Ishikawa (cell line): ENCODE data around the gene KIAA1755.

Source experiments
- CREB1 ChIP-seq: IDR thresholded peaks from 2 replicates; pipeline ENCODE4 v1.6.1; 2012; ENCODE audit warnings: low read depth
- EGR1 ChIP-seq: IDR thresholded peaks from 2 replicates; pipeline ENCODE4 v1.6.1; 2012
- EP300 ChIP-seq: IDR thresholded peaks from 2 replicates; pipeline ENCODE4 v1.6.1; 2012; ENCODE audit warnings: borderline replicate concordance
- FOXM1 ChIP-seq: IDR thresholded peaks from 2 replicates; pipeline ENCODE4 v1.6.1; 2012; ENCODE audit warnings: low read depth, borderline replicate concordance
- NFIC ChIP-seq: IDR thresholded peaks from 2 replicates; pipeline ENCODE4 v1.6.1; 2012
- TCF12 ChIP-seq: IDR thresholded peaks from 2 replicates; pipeline ENCODE4 v1.6.1; 2012; ENCODE audit warnings: low read depth
- YY1 ChIP-seq: IDR thresholded peaks from 2 replicates; pipeline ENCODE4 v1.6.1; 2012; ENCODE audit warnings: low read depth
- ZBTB7A ChIP-seq: IDR thresholded peaks from 2 replicates; pipeline ENCODE4 v1.6.1; 2012; ENCODE audit warnings: low read depth
- TF ChIP-seq, protein P1 (sequence below): IDR thresholded peaks from 2 replicates; pipeline ENCODE4 v1.6.1; 2012
- TF ChIP-seq, protein P2 (sequence below): IDR thresholded peaks from 2 replicates; pipeline ENCODE4 v1.6.1; 2012; ENCODE audit warnings: low read depth, mild to moderate bottlenecking
- TF ChIP-seq, protein P3 (sequence below): IDR thresholded peaks from 2 replicates; pipeline ENCODE4 v1.6.1; 2012

DNA sequence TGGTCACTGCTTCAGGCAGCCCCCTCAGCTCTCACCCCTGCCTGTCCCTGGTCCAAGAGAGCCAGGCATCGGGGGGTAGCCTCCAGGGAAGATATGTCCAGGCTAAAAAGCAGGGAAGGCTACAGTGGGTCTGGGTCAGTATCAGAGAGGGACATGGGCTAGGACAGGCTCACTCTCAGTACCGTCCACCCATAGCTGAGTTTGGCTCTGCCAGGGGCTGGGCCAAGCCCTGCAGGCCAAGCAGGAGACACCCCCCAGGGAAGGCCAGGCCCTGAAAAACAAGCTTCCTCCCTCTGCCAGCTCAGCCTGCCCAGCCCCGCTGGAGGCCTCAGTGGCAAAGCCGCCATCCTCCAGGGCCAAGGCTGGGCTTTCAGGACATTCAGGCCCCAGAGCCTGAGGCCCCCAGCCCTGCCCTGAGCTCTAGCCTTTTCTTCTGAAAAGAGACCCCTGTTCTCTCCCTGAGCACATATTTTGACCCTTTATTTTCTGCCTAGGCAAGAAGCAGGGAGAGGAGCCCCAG is 66.9 kb downstream of the KIAA1755 start:
- TF ChIP-seq EGR1 (no peak), FOXM1 (no peak), EP300 (no peak), TCF12 (no peak), NFIC (no peak), ZBTB7A (no peak), CREB1 (no peak), YY1 (no peak)
- TF ChIP-seq, protein P1, sequence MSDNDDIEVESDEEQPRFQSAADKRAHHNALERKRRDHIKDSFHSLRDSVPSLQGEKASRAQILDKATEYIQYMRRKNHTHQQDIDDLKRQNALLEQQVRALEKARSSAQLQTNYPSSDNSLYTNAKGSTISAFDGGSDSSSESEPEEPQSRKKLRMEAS, result no peak
- TF ChIP-seq, protein P2, sequence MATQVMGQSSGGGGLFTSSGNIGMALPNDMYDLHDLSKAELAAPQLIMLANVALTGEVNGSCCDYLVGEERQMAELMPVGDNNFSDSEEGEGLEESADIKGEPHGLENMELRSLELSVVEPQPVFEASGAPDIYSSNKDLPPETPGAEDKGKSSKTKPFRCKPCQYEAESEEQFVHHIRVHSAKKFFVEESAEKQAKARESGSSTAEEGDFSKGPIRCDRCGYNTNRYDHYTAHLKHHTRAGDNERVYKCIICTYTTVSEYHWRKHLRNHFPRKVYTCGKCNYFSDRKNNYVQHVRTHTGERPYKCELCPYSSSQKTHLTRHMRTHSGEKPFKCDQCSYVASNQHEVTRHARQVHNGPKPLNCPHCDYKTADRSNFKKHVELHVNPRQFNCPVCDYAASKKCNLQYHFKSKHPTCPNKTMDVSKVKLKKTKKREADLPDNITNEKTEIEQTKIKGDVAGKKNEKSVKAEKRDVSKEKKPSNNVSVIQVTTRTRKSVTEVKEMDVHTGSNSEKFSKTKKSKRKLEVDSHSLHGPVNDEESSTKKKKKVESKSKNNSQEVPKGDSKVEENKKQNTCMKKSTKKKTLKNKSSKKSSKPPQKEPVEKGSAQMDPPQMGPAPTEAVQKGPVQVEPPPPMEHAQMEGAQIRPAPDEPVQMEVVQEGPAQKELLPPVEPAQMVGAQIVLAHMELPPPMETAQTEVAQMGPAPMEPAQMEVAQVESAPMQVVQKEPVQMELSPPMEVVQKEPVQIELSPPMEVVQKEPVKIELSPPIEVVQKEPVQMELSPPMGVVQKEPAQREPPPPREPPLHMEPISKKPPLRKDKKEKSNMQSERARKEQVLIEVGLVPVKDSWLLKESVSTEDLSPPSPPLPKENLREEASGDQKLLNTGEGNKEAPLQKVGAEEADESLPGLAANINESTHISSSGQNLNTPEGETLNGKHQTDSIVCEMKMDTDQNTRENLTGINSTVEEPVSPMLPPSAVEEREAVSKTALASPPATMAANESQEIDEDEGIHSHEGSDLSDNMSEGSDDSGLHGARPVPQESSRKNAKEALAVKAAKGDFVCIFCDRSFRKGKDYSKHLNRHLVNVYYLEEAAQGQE, result no peak
- TF ChIP-seq, protein P3, sequence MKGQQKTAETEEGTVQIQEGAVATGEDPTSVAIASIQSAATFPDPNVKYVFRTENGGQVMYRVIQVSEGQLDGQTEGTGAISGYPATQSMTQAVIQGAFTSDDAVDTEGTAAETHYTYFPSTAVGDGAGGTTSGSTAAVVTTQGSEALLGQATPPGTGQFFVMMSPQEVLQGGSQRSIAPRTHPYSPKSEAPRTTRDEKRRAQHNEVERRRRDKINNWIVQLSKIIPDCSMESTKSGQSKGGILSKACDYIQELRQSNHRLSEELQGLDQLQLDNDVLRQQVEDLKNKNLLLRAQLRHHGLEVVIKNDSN, result no peak
